ENCODE data around the gene SPECC1.

- TF ChIP-seq CTCF (conservative IDR thresholded peaks at IDR 0.05) (no peak), EZH2 (IDR thresholded peaks at IDR 0.05; ENCODE audit: low read depth) (no peak)
Measured at GRCh38 chr17:20077978-20078685, 69.0 kb downstream of the SPECC1 start.

All from PC-9 (cell line).